IPS-18a (cell line): Measurements from ENCODE around the gene ANKS1A.

Source experiments
- H3K27ac ChIP-seq: one replicate; pipeline ENCODE4 v1.5.1; 2013; ENCODE audit warnings: low read length
- H3K27me3 ChIP-seq: one replicate; pipeline ENCODE4 v1.6.1; 2013; ENCODE audit warnings: mild to moderate bottlenecking, low read length; ENCODE audit not compliant: control insufficient read depth, insufficient read depth
- H3K36me3 ChIP-seq: one replicate; pipeline ENCODE4 v1.6.1; 2013; ENCODE audit warnings: low read depth, low read length; ENCODE audit not compliant: control insufficient read depth
- H3K4me1 ChIP-seq: one replicate; pipeline ENCODE4 v1.6.1; 2013; ENCODE audit warnings: low read depth, low read length; ENCODE audit not compliant: control insufficient read depth
- H3K4me3 ChIP-seq: one replicate; pipeline ENCODE4 v1.5.1; 2013; ENCODE audit warnings: low read length
- H3K9ac ChIP-seq: one replicate; pipeline ENCODE4 v1.6.1; 2013; ENCODE audit warnings: mild to moderate bottlenecking, low read length, moderate library complexity
- H3K9me3 ChIP-seq: one replicate; pipeline ENCODE4 v1.6.1; 2013; ENCODE audit warnings: low read depth, low read length; ENCODE audit not compliant: control insufficient read depth

ANKS1A gene

DNA sequence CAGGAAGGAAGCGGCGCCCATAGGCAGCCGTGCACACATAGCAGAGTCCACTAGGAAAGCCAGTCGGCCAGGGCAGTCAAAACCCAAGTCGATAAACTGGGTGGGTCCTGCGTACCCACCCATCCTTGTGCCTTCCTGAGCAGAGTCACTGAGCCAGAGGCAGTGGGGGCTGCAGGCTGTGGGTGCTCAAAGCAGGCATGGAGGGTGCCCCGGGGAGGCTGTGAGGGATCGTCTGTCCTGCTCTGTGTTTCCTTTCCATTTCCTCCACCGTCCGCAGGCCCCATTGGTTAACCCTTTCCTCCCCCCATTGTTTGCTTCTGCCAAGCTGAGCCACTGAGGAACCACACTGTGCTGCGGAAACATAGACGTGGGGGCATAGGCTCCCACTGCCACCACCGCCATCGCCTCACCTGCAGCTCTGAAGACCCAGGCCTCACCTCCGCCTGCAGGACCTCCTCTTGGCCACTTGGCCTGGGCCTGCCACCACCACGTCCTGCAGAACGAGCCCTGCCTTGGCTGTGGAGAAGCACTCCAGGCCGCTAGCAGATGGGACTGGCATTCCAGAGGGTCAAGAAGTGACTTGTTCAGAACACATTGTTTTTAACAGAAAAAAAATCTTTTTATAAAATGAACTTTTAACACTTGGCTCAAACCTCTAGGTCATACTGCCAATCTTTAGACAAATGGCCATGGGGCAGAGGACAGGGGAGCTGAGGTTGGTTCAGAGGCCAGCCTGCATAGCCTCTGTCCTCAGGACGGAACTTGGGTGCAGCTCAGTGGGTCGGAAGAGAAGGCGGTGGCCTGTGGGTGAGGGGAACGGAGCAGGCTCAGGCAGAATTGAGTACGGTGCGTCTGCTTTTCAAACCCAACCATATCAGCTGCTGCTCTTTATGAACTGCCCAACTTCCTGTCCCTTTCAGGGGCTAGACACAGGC lies 199.5 kb downstream of the ANKS1A start:
- Histone ChIP-seq H3K9me3 (no peaks in the 10 kb centered on the region), H3K9ac (no peak overlapping the region), H3K27me3 (no peaks in the 10 kb centered on the region), H3K4me3 (no peak overlapping the region), H3K4me1 (no peaks in the 10 kb centered on the region), H3K27ac (no peak overlapping the region), H3K36me3 (peaks cover 20% of the 10 kb centered on the region)

DNA sequence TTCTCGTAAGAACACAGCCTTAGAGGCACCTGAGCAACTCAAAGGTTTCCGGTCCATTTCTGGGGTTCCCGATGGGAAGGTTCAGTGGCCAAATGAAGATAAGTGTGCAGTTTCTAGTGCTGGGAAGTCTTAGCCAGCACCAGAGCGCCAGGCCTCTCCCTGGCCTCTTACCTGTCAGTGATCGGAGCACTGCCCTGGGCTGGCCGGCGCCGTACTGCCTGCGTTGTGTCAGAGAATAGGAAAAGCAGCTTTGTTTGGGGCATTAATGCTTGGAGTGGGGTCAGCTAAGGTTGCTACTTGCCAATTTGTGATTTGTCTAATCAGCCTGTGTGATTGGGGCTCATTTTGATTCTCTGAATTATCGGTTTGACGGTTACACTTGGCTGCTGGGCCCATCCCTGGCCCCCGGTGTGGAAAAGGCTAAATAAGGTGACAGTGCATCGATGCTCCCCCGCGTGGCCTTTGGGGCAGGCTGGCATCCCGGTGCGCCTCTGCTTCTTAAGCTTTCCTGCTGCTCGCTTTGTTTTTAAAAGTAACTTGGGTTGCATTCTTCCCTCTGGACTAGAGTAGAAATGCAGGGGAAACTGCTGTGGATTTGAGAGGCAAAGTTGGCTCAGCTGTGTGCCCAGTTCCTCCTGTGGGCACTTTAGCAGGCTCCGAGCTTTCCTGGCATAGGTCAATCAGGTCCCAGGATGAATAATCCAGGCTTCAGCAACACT lies 200.3 kb downstream of the ANKS1A start:
- Histone ChIP-seq H3K4me3 (no peak overlapping the region), H3K4me1 (no peaks in the 10 kb centered on the region), H3K9ac (no peak overlapping the region), H3K9me3 (no peaks in the 10 kb centered on the region), H3K27ac (no peak overlapping the region), H3K27me3 (no peaks in the 10 kb centered on the region), H3K36me3 (peaks cover 15% of the 10 kb centered on the region)

DNA sequence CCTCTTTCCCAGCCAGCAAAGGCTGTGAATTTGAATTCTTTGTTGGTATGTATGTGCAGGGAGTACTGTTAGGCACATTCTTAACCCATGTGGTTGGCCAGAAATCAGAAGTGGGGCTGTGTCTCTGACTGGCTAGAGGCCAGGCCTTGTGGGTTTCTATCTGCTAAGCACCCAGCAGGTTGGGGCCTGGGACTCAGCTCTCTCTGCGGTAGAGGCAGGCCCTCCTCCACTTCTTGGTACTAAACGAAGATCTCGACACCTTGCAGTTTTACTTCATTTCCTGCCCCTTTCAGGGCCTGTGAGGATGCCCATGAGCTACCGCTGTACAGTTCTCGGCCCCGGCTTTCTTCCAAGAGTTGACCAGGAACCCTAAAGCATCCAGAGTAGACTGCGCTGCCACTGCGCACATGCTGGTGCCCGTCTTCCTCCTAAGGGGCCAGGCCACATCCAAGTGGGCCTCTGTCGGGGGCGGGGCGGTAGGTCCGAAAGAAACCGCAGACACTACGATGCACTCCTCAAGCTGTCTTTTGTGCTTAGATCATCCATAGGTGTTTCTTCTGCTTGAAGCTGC lies 201.0 kb downstream of the ANKS1A start:
- peaks cover 14% of the 10 kb centered on the region for H3K36me3 ChIP-seq
- no peaks in the 10 kb centered on the region for H3K27me3 ChIP-seq
- H3K4me3 ChIP-seq: no peak overlapping the region
- H3K9ac ChIP-seq: no peak overlapping the region
- no peak overlapping the region for H3K27ac ChIP-seq
- H3K4me1 ChIP-seq: no peaks in the 10 kb centered on the region
- H3K9me3 ChIP-seq: no peaks in the 10 kb centered on the region

DNA sequence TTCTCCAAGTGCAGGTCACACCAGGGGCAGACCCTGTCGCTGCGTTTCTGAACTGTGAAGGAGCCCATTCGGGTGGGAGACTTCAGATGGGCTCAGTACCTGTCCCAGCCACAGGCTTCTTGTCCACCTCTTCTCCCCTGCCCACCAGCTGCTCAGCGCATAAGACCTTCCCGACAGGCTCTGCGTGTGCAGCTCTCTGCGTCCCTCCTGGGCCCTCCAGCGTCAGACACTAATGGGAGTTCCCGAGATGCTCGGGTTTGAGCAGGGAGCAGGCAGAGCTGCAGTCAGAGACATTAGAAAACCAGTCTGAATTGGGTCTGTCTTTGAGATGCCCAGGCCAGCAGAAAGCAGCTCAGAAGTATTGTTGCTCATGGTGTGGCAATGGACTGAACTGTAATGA lies 201.7 kb downstream of the ANKS1A start:
- Histone ChIP-seq H3K27ac (no peak overlapping the region), H3K4me3 (no peak overlapping the region), H3K9ac (no peak overlapping the region), H3K4me1 (peaks cover 2% of the 10 kb centered on the region), H3K36me3 (peaks cover 10% of the 10 kb centered on the region), H3K9me3 (no peaks in the 10 kb centered on the region), H3K27me3 (no peaks in the 10 kb centered on the region)

- Histone ChIP-seq H3K9ac (no peak overlapping the region), H3K27me3 (no peaks in the 10 kb centered on the region), H3K9me3 (no peaks in the 10 kb centered on the region), H3K4me1 (peaks cover 9% of the 10 kb centered on the region), H3K4me3 (no peak overlapping the region), H3K27ac (no peak overlapping the region), H3K36me3 (peaks cover 10% of the 10 kb centered on the region)
These were observed 202.5 kb downstream of the ANKS1A start for GRCh38 chr6:35091346-35092083.

- Histone ChIP-seq H3K4me1 (peaks cover 14% of the 10 kb centered on the region), H3K9me3 (no peaks in the 10 kb centered on the region), H3K4me3 (no peak overlapping the region), H3K36me3 (peaks cover 4% of the 10 kb centered on the region), H3K27me3 (no peaks in the 10 kb centered on the region), H3K27ac (no peak overlapping the region), H3K9ac (no peak overlapping the region)
These were observed 203.5 kb downstream of the ANKS1A start for GRCh38 chr6:35092362-35093117.

DNA sequence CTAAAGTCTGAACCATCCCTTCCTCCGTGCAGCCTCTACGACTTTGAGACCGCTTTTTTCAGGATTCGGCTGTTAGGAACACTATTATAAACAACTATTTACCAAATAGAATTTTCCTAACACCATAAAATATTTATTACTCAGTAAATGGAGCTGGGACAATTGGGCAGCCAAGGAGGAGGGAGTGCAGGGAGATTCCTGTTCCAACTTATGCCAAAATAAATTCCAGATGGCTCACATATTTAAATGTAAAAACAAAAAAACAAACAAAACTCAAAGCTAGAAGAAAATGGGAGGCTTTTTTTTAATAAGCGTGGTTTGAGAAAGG lies 204.0 kb downstream of the ANKS1A start:
- Histone ChIP-seq H3K4me3 (no peak overlapping the region), H3K9ac (no peak overlapping the region), H3K27ac (no peak overlapping the region), H3K9me3 (no peaks in the 10 kb centered on the region), H3K27me3 (no peaks in the 10 kb centered on the region), H3K36me3 (peaks cover 4% of the 10 kb centered on the region), H3K4me1 (peaks cover 14% of the 10 kb centered on the region)

- Histone ChIP-seq H3K4me1 (peaks cover 14% of the 10 kb centered on the region), H3K4me3 (no peak overlapping the region), H3K36me3 (peaks cover 4% of the 10 kb centered on the region), H3K9me3 (no peaks in the 10 kb centered on the region), H3K27me3 (no peaks in the 10 kb centered on the region), H3K9ac (no peak overlapping the region), H3K27ac (no peak overlapping the region)
These were observed 204.7 kb downstream of the ANKS1A start for GRCh38 chr6:35093783-35094182.

DNA sequence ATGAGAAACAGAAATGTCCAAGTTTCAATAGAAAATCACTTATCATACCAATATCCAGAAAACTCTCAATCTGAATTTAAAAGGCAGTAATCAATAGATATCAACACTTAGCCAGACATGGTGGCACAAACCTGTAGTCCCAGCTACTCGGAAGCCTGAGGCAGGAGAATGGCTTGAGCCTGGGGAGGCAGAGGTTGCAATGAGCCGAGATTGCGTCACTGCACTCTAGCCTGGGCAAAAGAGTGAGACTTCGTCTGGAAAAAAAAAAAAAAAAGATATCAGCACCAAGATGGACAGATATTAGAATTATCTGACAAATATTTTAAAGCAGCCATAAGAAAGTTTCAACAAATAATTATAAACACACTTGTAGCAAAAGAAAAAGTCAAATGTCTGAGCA lies 205.1 kb downstream of the ANKS1A start:
- H3K9ac ChIP-seq: no peak overlapping the region

DNA sequence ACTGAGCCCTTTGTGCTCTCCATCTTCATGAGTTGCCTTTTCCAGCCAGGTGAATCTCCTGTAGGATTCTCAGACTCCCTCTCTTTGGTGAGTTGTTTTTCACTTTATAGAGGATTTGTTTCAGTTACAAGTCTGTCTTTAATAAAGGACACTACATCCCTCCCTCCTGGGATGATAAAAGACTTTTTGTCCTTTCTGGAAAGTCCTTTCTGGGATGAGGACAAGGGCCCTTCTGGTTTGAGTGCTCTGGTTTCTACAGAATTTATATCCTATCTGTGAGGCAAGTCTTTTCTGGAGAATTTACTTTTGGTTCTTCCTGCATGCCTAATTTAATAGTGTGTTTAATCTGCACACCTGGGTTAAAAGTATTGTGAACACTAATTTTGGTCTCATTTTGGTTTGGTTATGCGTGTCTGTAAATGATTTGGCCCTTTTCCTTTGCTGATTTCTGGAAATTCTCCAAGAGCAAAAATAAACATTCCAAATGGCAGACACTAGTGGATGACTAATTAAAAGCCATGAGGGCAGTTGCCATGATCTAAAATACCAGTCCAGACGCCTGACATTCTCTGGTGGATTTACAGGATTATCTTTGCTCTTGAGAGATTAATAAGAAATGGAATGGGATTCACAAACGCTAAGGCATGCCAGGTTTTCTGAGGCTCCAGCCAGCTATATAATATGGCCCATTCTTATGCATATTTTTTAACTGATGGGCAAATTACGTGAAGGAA lies 207.2 kb downstream of the ANKS1A start:
- H3K27me3 ChIP-seq: no peaks in the 10 kb centered on the region
- no peak overlapping the region for H3K4me3 ChIP-seq
- H3K9me3 ChIP-seq: no peaks in the 10 kb centered on the region
- H3K9ac ChIP-seq: no peak overlapping the region
- H3K36me3 ChIP-seq: no peaks in the 10 kb centered on the region
- peaks cover 14% of the 10 kb centered on the region for H3K4me1 ChIP-seq
- H3K27ac ChIP-seq: no peak overlapping the region

More for the DNA sequence above, 205.1 kb downstream of the ANKS1A start:
- no peaks in the 10 kb centered on the region for H3K27me3 ChIP-seq
- H3K27ac ChIP-seq: no peak overlapping the region
- H3K4me3 ChIP-seq: no peak overlapping the region
- no peaks in the 10 kb centered on the region for H3K9me3 ChIP-seq
- peaks cover 14% of the 10 kb centered on the region for H3K4me1 ChIP-seq
- H3K36me3 ChIP-seq: peaks cover 4% of the 10 kb centered on the region
